B cell (primary cell): ENCODE measurements around the gene CIAO2B. TPM values are rescaled to one million over a fixed set of nuclear protein-coding genes. Genes with fewer than 3 reads are reported as not detected.

ENCODE experiments used
- ATAC-seq: fragments of 200-7000 bp; cut with Tn5 transposase; one replicate; pipeline ENCODE4 v1.10.0; 2021; ENCODE audit warnings: low read depth, mild to moderate bottlenecking, moderate number of reproducible peaks, moderate library complexity
- CTCF ChIA-PET: fragments of 350-600 bp; sonication (Branson Sonifier 250); formaldehyde crosslinking; loops from one replicate; lab custom pipeline; 2021; ENCODE audit warnings: antibody characterized with exemption, inconsistent platforms; lab: Charles Lee
- POLR2A ChIA-PET: fragments of 350-600 bp; sonication (Branson Sonifier 250); formaldehyde crosslinking; loops from one replicate; lab custom pipeline; 2021; ENCODE audit warnings: antibody characterized with exemption; lab: Charles Lee
- DNase-seq: peaks from one replicate; pipeline ENCODE4 v3.0.0; 2013
- H2AFZ ChIP-seq: 2 replicates; pipeline ENCODE4 v1.6.1; 2012; ENCODE audit warnings: mild to moderate bottlenecking, low read depth, low read length; ENCODE audit not compliant: insufficient read depth, poor library complexity, severe bottlenecking
- H3K27ac ChIP-seq, 2 donors: 1 replicate in 1 of 2; 2 replicates in 1 of 2; pipeline ENCODE4 v1.5.1; 2012 to 2013; ENCODE audit warnings: low read length in 2 of 2, mild to moderate bottlenecking in 2 of 2, moderate library complexity in 1 of 2
- H3K27me3 ChIP-seq, 4 experiments: fragments of 200-600 bp in 1 of 4; sonication (generic) in 1 of 4; replicated peaks in 1 of 4; 1 replicate in 2 of 4; 2 replicates in 2 of 4; pipeline versions ENCODE4 v1.6.1 to v1.7.0; 2013 to 2016; ENCODE audit warnings: low read length in 3 of 4, mild to moderate bottlenecking in 2 of 4, mixed read lengths in 1 of 4, moderate library complexity in 1 of 4; ENCODE audit not compliant: insufficient read depth in 4 of 4, control insufficient read depth in 3 of 4; ENCODE audit errors: control extremely low read depth in 1 of 4
- H3K36me3 ChIP-seq, 2 experiments: replicated peaks in 1 of 2; 1 replicate in 1 of 2; 2 replicates in 1 of 2; pipeline versions ENCODE4 v1.6.1 to v1.7.1; 2013; ENCODE audit warnings: low read length in 1 of 2; ENCODE audit not compliant: insufficient read depth in 2 of 2, control insufficient read depth in 1 of 2; ENCODE audit errors: control extremely low read depth in 1 of 2, extremely low read depth in 1 of 2
- H3K4me1 ChIP-seq, 2 donors: fragments of 200-600 bp in 1 of 2; sonication (generic) in 1 of 2; 1 replicate in 1 of 2; 2 replicates in 1 of 2; pipeline versions ENCODE4 v1.5.1 to v1.6.1; 2013 to 2017; ENCODE audit warnings: low read length in 2 of 2; ENCODE audit not compliant: control insufficient read depth in 2 of 2, insufficient read depth in 2 of 2
- H3K4me2 ChIP-seq: replicated peaks from 2 replicates; pipeline ENCODE3; 2012; ENCODE audit warnings: mild to moderate bottlenecking, low read depth, low read length; ENCODE audit not compliant: poor library complexity, severe bottlenecking
- H3K4me3 ChIP-seq, 5 experiments: fragments of 200-600 bp in 1 of 5; sonication (generic) in 1 of 5; 1 replicate in 3 of 5; 2 replicates in 2 of 5; pipeline versions ENCODE4 v1.5.1 to v1.7.0; 2011 to 2016; ENCODE audit warnings: low read length in 4 of 5, mild to moderate bottlenecking in 4 of 5, low read depth in 2 of 5, control low read depth in 1 of 5, moderate library complexity in 1 of 5; ENCODE audit not compliant: insufficient read depth in 1 of 5; ENCODE audit errors: control extremely low read depth in 1 of 5, extremely low read depth in 1 of 5
- H3K79me2 ChIP-seq: fragments of 200-600 bp; sonication (generic); one replicate; pipeline ENCODE4 v1.6.0; 2016; ENCODE audit warnings: low read length; ENCODE audit not compliant: control insufficient read depth, insufficient read depth
- H3K9ac ChIP-seq: fragments of 200-600 bp; sonication (generic); 2 replicates; pipeline ENCODE4 v1.6.1; 2017; ENCODE audit warnings: mild to moderate bottlenecking, low read length, moderate library complexity
- H3K9me3 ChIP-seq, 3 donors: one replicate each; pipeline versions ENCODE4 v1.6.1 to v1.7.1; 2013; ENCODE audit warnings: low read length in 2 of 3; ENCODE audit not compliant: control insufficient read depth in 2 of 3, insufficient read depth in 1 of 3; ENCODE audit errors: control extremely low read depth in 1 of 3
- H4K20me1 ChIP-seq: 2 replicates; pipeline ENCODE4 v1.6.0; 2012; ENCODE audit warnings: mild to moderate bottlenecking, low read length; ENCODE audit not compliant: insufficient read depth, control insufficient read depth, poor library complexity, severe bottlenecking
- H3K27ac Mint-ChIP-seq: one replicate; pipeline ENCODE4 v1.8.0; 2021; ENCODE audit warnings: mixed read lengths
- H3K27me3 Mint-ChIP-seq: one replicate; pipeline ENCODE4 v1.8.0; 2021; ENCODE audit warnings: mixed read lengths
- H3K4me1 Mint-ChIP-seq: one replicate; pipeline ENCODE4 v1.8.0; 2021; ENCODE audit warnings: mixed read lengths
- H3K4me3 Mint-ChIP-seq: one replicate; pipeline ENCODE4 v1.8.0; 2021; ENCODE audit warnings: mixed read lengths
- H3K9me3 Mint-ChIP-seq: one replicate; pipeline ENCODE4 v1.8.0; 2022; ENCODE audit warnings: mixed read lengths; ENCODE audit not compliant: insufficient read depth
- CTCF ChIP-seq: fragments of 200-600 bp; IDR thresholded peaks from one replicate; pipeline ENCODE4 v1.8.0; 2022; ENCODE audit warnings: antibody characterized with exemption, mild to moderate bottlenecking
- EZH2 ChIP-seq: IDR thresholded peaks from 2 replicates; pipeline ENCODE4 v1.6.1; 2012; ENCODE audit warnings: borderline replicate concordance, low read depth, mild to moderate bottlenecking, moderate library complexity, low read length; ENCODE audit not compliant: insufficient read depth, poor library complexity, severe bottlenecking
- WGBS: methylation state at CpG from one replicate; pipeline ENCODE4 v1.1.5; 2013; ENCODE audit warnings: missing lambda C conversion rate; ENCODE audit not compliant: insufficient coverage; 5-methylcytosine and 5-hydroxymethylcytosine counted together
- intact Hi-C: fragments of 100-400 bp; cut with micrococcal nuclease; formaldehyde crosslinking; loops from one replicate; pipeline ENCODE4 v1.10.0; 2022
- polyA plus RNA-seq: library from polyadenylated mRNA; depleted of rRNA; stranded (reverse); fragments of >200 nt; gene quantifications from 2 replicates; pipeline ENCODE4 v1.2.3, GENCODE V29; 2012
- total RNA-seq, 2 donors: library from RNA; stranded (reverse); fragments of 120-200 nt in 1 of 2; gene quantifications; 1 replicate in 1 of 2; 2 replicates in 1 of 2; pipeline versions ENCODE4 v1.2.3 to v1.2.4, GENCODE V29; 2013 to 2022

The CIAO2B gene
- total and polyA plus RNA-seq, 2 donors (not counting 1 experiment from before 2014, with no cell fraction given) = 60.6 to 159 TPM

- CTCF ChIA-PET = no interaction called here
- H3K4me1 ChIP-seq = no peaks in the 10 kb centered on the region
- H3K4me3 ChIP-seq = no peak overlapping the region
- H2AFZ ChIP-seq = no peak overlapping the region
- no peaks in the 10 kb centered on the region for H4K20me1 ChIP-seq
- POLR2A ChIA-PET = no interaction called here
- Mint-ChIP-seq H3K27ac (no peak overlapping the region), H3K4me1 (no peaks in the 10 kb centered on the region), H3K27me3 (no peaks in the 10 kb centered on the region), H3K4me3 (no peak overlapping the region), H3K9me3 (no peaks in the 10 kb centered on the region)
- TF ChIP-seq EZH2 (no peak), CTCF (no peak)
- no peak overlapping the region for H3K27ac ChIP-seq
- no peak for DNase-seq
- intact Hi-C loops = no loop called here
- H3K9me3 ChIP-seq = no peaks in the 10 kb centered on the region
- no peaks in the 10 kb centered on the region for H3K36me3 ChIP-seq
- no peaks in the 10 kb centered on the region for H3K79me2 ChIP-seq
- no peak overlapping the region for H3K4me2 ChIP-seq
- H3K9ac ChIP-seq = no peak overlapping the region
- 84% methylated on average over 10 of the region's 11 CpGs for WGBS
- H3K27me3 ChIP-seq = no peaks in the 10 kb centered on the region
- ATAC-seq = no peak
Measured at GRCh38 chr16:66905633-66906539, 28.3 kb downstream of the CIAO2B start.
